Epithelial cell of proximal tubule (primary cell): Measurements from ENCODE around the gene CHST15. TPM values are rescaled to one million over a fixed set of nuclear protein-coding genes. Genes with fewer than 3 reads are reported as not detected.

ENCODE experiments used
- DNase-seq: peaks from one replicate; pipeline ENCODE4 v3.0.0-alpha.2; 2011; ENCODE audit warnings: low read depth
- H3K4me3 ChIP-seq: 2 replicates; pipeline ENCODE4 v1.5.1; 2011; ENCODE audit warnings: low read depth, mild to moderate bottlenecking, low read length
- total RNA-seq: library from RNA; depleted of rRNA; stranded (reverse); fragments of >200 nt; gene quantifications from 2 replicates; pipeline ENCODE4 v1.2.3, GENCODE V29; 2015
- TF ChIP-seq, protein P1 (sequence below): conservative IDR thresholded peaks from 2 replicates; pipeline ENCODE4 v1.5.1; 2012; ENCODE audit warnings: low read depth, mild to moderate bottlenecking, low read length

Gene CHST15
- total RNA-seq, 1 donor from 2014 or later = 20.6 TPM

- TF ChIP-seq, protein P1, sequence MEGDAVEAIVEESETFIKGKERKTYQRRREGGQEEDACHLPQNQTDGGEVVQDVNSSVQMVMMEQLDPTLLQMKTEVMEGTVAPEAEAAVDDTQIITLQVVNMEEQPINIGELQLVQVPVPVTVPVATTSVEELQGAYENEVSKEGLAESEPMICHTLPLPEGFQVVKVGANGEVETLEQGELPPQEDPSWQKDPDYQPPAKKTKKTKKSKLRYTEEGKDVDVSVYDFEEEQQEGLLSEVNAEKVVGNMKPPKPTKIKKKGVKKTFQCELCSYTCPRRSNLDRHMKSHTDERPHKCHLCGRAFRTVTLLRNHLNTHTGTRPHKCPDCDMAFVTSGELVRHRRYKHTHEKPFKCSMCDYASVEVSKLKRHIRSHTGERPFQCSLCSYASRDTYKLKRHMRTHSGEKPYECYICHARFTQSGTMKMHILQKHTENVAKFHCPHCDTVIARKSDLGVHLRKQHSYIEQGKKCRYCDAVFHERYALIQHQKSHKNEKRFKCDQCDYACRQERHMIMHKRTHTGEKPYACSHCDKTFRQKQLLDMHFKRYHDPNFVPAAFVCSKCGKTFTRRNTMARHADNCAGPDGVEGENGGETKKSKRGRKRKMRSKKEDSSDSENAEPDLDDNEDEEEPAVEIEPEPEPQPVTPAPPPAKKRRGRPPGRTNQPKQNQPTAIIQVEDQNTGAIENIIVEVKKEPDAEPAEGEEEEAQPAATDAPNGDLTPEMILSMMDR = no peak
- peak; percentile 56 for DNase-seq
Observed at GRCh38 chr10:123997486-123998196, 95.8 kb downstream of the CHST15 start.

GRCh38 chr10:123997013-123997412 lies 96.4 kb downstream of the CHST15 start:
- DNase-seq = no peak
- no peak overlapping the region for H3K4me3 ChIP-seq
- TF ChIP-seq, protein P1 = no peak

More at GRCh38 chr10:123997486-123998196, 95.8 kb downstream of the CHST15 start:
- H3K4me3 ChIP-seq = no peak overlapping the region

GRCh38 chr10:123996302-123996701 lies 97.1 kb downstream of the CHST15 start:
- TF ChIP-seq, protein P1 = no peak
- no peak for DNase-seq
- H3K4me3 ChIP-seq = no peak overlapping the region

GRCh38 chr10:123995461-123996131 lies 97.8 kb downstream of the CHST15 start:
- TF ChIP-seq, protein P1 = peak; percentile 68
- no peak for DNase-seq
- peak overlapping the region; percentile 35 for H3K4me3 ChIP-seq

GRCh38 chr10:123995082-123995460 lies 98.3 kb downstream of the CHST15 start:
- peak overlapping the region; percentile 35 for H3K4me3 ChIP-seq
- TF ChIP-seq, protein P1 = no peak
- no peak for DNase-seq

- DNase-seq = no peak
- TF ChIP-seq, protein P1 = peak; percentile 93
- peak overlapping the region; percentile 35 for H3K4me3 ChIP-seq
Observed at GRCh38 chr10:123994417-123995081, 98.8 kb downstream of the CHST15 start.
